HL-60 (cell line): ENCODE measurements around the gene CD4.

Source experiments
- POLR2AphosphoS5 ChIP-seq: IDR thresholded peaks from 2 replicates; pipeline ENCODE4 v1.6.1; 2012; ENCODE audit warnings: low read depth
- SPI1 ChIP-seq: IDR thresholded peaks from 2 replicates; pipeline ENCODE4 v1.6.1; 2012; ENCODE audit warnings: low read depth, mild to moderate bottlenecking, borderline replicate concordance
- TF ChIP-seq, protein P1 (sequence below): IDR thresholded peaks from one replicate; pipeline ENCODE4 v1.5.1; 2011; ENCODE audit warnings: low read length, control low read depth, inconsistent platforms; ENCODE audit not compliant: insufficient read depth
- TF ChIP-seq, protein P2 (sequence below): IDR thresholded peaks from 2 replicates; pipeline ENCODE4 v1.6.1; 2012; ENCODE audit warnings: low read depth; ENCODE audit not compliant: insufficient replicate concordance

DNA sequence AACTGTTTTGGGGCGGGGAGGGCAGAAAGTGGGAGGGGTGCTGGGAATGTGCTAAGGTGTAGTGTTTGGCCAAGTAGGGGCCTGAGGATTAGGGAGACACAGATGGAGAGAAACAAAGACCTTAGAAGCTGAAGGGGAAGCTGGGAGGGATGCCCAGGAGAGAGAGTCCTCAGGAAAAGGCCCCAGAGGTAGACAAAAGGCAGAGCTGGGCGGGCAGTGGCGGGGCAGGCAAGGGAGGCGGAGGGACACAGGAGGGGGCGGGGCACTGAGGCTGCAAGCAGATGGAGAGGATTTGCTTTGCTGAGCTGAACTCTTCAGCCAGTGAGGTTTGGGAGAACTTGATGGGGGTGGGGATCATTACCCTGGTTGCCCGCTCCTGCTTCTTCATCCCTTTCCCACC lies 20.3 kb upstream of the CD4 start:
- TF ChIP-seq, protein P1, sequence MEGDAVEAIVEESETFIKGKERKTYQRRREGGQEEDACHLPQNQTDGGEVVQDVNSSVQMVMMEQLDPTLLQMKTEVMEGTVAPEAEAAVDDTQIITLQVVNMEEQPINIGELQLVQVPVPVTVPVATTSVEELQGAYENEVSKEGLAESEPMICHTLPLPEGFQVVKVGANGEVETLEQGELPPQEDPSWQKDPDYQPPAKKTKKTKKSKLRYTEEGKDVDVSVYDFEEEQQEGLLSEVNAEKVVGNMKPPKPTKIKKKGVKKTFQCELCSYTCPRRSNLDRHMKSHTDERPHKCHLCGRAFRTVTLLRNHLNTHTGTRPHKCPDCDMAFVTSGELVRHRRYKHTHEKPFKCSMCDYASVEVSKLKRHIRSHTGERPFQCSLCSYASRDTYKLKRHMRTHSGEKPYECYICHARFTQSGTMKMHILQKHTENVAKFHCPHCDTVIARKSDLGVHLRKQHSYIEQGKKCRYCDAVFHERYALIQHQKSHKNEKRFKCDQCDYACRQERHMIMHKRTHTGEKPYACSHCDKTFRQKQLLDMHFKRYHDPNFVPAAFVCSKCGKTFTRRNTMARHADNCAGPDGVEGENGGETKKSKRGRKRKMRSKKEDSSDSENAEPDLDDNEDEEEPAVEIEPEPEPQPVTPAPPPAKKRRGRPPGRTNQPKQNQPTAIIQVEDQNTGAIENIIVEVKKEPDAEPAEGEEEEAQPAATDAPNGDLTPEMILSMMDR = no peak
- no peak for TF ChIP-seq SPI1
- no peak for TF ChIP-seq POLR2AphosphoS5
- TF ChIP-seq, protein P2, sequence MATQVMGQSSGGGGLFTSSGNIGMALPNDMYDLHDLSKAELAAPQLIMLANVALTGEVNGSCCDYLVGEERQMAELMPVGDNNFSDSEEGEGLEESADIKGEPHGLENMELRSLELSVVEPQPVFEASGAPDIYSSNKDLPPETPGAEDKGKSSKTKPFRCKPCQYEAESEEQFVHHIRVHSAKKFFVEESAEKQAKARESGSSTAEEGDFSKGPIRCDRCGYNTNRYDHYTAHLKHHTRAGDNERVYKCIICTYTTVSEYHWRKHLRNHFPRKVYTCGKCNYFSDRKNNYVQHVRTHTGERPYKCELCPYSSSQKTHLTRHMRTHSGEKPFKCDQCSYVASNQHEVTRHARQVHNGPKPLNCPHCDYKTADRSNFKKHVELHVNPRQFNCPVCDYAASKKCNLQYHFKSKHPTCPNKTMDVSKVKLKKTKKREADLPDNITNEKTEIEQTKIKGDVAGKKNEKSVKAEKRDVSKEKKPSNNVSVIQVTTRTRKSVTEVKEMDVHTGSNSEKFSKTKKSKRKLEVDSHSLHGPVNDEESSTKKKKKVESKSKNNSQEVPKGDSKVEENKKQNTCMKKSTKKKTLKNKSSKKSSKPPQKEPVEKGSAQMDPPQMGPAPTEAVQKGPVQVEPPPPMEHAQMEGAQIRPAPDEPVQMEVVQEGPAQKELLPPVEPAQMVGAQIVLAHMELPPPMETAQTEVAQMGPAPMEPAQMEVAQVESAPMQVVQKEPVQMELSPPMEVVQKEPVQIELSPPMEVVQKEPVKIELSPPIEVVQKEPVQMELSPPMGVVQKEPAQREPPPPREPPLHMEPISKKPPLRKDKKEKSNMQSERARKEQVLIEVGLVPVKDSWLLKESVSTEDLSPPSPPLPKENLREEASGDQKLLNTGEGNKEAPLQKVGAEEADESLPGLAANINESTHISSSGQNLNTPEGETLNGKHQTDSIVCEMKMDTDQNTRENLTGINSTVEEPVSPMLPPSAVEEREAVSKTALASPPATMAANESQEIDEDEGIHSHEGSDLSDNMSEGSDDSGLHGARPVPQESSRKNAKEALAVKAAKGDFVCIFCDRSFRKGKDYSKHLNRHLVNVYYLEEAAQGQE = no peak
